Left lung (tissue), 10 donors: ENCODE measurements around the gene ST8SIA2. TPM values are rescaled to one million over a fixed set of nuclear protein-coding genes. Genes with fewer than 3 reads are reported as not detected.

Experiments
- ATAC-seq: fragments of 200-7000 bp; cut with Tn5 transposase; one replicate; pipeline ENCODE4 v1.9.1; 2020; ENCODE audit warnings: moderate library complexity
- DNase-seq, 4 donors: peaks; one replicate each; pipeline ENCODE4 v3.0.0-alpha.2; 2013 to 2020
- H3K27ac ChIP-seq, 2 donors: fragments of 200-600 bp; sonication (generic) in 1 of 2; one replicate each; pipeline versions ENCODE4 v1.5.0 to v1.8.0; 2020 to 2021
- H3K27me3 ChIP-seq, 2 donors: fragments of 200-600 bp; sonication (generic) in 1 of 2; one replicate each; pipeline versions ENCODE4 v1.5.0 to v1.8.0; 2020 to 2021
- H3K36me3 ChIP-seq, 2 donors: fragments of 200-600 bp; sonication (generic) in 1 of 2; one replicate each; pipeline versions ENCODE4 v1.5.0 to v1.8.0; 2020 to 2021
- H3K4me1 ChIP-seq, 2 donors: fragments of 200-600 bp; one replicate each; pipeline ENCODE4 v1.8.0; 2021
- H3K4me3 ChIP-seq, 2 donors: fragments of 200-600 bp; sonication (generic) in 1 of 2; one replicate each; pipeline versions ENCODE4 v1.5.0 to v1.8.0; 2020 to 2021; ENCODE audit warnings: mild to moderate bottlenecking in 1 of 2
- H3K9me3 ChIP-seq, 2 donors: fragments of 200-600 bp; sonication (generic) in 1 of 2; one replicate each; pipeline versions ENCODE4 v1.5.0 to v1.8.0; 2020 to 2021
- intact Hi-C, 2 donors: fragments of 100-400 bp; cut with DNase I; formaldehyde crosslinking; loops; one replicate each; pipeline versions ENCODE4 v1.11.2 to v1.14.2; 2022
- polyA plus RNA-seq, 6 donors: library from polyadenylated mRNA; unstranded; fragments of 120-200 nt; gene quantifications; one replicate each; pipeline ENCODE4 v1.2.1, GENCODE V29; 2013; ENCODE audit not compliant: insufficient read length in 6 of 6
- total RNA-seq, 2 donors: library from RNA; stranded (reverse); fragmentation: NEBNext Ultra II Directional; extraction: Animal tissue kit (Norgen Biotek cat#: 25700); gene quantifications; one replicate each; pipeline ENCODE4 v1.2.1, GENCODE V29; 2021
- TF ChIP-seq, protein P1 (sequence below), 2 donors: fragments of 200-600 bp; sonication (generic) in 1 of 2; IDR thresholded peaks; one replicate each; pipeline versions ENCODE4 v1.5.0 to v1.8.0; 2021; ENCODE audit warnings: antibody characterized with exemption in 2 of 2
- donor health status: DM: no; HTN: yes; CAD: no.
- donor health status: DM: no; HTN: no; CAD: no.

Gene ST8SIA2
- total and polyA plus RNA-seq, 8 donors: 0.50 to 6.1 (median 4.7) TPM; not detected in 1

DNA sequence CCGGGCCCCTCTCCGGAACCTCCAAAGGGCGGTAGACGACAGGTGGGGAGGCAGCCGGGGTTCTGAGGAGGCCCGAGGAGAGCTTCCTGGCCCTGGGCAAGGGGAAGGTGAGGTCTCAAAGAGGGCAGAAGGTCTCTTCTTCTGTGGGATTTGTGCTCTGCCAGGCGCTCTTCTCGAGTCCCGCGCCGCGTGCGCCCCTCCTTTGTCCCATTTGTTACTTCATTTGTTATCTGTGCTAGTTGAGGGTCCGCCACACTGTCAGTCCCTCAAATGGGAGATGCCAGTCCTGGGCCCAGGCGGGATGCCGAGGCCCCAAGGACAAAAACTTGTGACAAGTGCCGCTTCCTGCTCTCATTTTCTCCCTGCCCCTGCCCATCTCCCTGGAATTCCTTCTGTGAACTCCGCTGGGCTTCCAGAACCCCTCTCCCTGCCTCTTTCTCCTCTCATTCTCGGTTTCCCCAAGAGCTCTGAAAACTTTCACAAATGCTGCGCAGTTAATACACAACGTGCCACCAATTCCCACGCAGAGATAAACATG lies 1.5 kb downstream of the ST8SIA2 start:
- H3K27ac ChIP-seq: no peak overlapping the region
- H3K4me1 ChIP-seq: peaks cover 10 to 16% of the 10 kb centered on the region in 2 donors
- ATAC-seq: no peak
- intact Hi-C loops: no loop called here
- no peaks in the 10 kb centered on the region for H3K36me3 ChIP-seq
- H3K27me3 ChIP-seq: peaks cover 46 to 81% of the 10 kb centered on the region in 2 donors
- no peak overlapping the region for H3K4me3 ChIP-seq
- H3K9me3 ChIP-seq: no peaks in the 10 kb centered on the region
- TF ChIP-seq, protein P1, sequence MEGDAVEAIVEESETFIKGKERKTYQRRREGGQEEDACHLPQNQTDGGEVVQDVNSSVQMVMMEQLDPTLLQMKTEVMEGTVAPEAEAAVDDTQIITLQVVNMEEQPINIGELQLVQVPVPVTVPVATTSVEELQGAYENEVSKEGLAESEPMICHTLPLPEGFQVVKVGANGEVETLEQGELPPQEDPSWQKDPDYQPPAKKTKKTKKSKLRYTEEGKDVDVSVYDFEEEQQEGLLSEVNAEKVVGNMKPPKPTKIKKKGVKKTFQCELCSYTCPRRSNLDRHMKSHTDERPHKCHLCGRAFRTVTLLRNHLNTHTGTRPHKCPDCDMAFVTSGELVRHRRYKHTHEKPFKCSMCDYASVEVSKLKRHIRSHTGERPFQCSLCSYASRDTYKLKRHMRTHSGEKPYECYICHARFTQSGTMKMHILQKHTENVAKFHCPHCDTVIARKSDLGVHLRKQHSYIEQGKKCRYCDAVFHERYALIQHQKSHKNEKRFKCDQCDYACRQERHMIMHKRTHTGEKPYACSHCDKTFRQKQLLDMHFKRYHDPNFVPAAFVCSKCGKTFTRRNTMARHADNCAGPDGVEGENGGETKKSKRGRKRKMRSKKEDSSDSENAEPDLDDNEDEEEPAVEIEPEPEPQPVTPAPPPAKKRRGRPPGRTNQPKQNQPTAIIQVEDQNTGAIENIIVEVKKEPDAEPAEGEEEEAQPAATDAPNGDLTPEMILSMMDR (IDR thresholded peaks at IDR 0.05): no peak
- DNase-seq: no peak

GRCh38 chr15:92399271-92399950 lies 5.7 kb downstream of the ST8SIA2 start:
- no peak overlapping the region for H3K27ac ChIP-seq
- ATAC-seq: no peak
- H3K4me3 ChIP-seq: no peak overlapping the region
- H3K9me3 ChIP-seq: no peaks in the 10 kb centered on the region
- H3K36me3 ChIP-seq: no peaks in the 10 kb centered on the region
- H3K4me1 ChIP-seq: peaks cover 0 to 5% of the 10 kb centered on the region in 2 donors
- intact Hi-C loops: no loop called here
- no peak for DNase-seq
- H3K27me3 ChIP-seq: peaks cover 13 to 60% of the 10 kb centered on the region in 2 donors
- TF ChIP-seq, protein P1 (IDR thresholded peaks at IDR 0.05): no peak

- no peak overlapping the region for H3K27ac ChIP-seq
- no peak for ATAC-seq
- no peaks in the 10 kb centered on the region for H3K4me1 ChIP-seq
- no peak for DNase-seq
- peaks cover under 1 to 48% of the 10 kb centered on the region in 2 donors for H3K27me3 ChIP-seq
- TF ChIP-seq, protein P1 (IDR thresholded peaks at IDR 0.05): no peak
- no peaks in the 10 kb centered on the region for H3K36me3 ChIP-seq
- intact Hi-C loops: no loop called here
- no peaks in the 10 kb centered on the region for H3K9me3 ChIP-seq
- H3K4me3 ChIP-seq: no peak overlapping the region
Observed at GRCh38 chr15:92400573-92400972, 6.9 kb downstream of the ST8SIA2 start.

DNA sequence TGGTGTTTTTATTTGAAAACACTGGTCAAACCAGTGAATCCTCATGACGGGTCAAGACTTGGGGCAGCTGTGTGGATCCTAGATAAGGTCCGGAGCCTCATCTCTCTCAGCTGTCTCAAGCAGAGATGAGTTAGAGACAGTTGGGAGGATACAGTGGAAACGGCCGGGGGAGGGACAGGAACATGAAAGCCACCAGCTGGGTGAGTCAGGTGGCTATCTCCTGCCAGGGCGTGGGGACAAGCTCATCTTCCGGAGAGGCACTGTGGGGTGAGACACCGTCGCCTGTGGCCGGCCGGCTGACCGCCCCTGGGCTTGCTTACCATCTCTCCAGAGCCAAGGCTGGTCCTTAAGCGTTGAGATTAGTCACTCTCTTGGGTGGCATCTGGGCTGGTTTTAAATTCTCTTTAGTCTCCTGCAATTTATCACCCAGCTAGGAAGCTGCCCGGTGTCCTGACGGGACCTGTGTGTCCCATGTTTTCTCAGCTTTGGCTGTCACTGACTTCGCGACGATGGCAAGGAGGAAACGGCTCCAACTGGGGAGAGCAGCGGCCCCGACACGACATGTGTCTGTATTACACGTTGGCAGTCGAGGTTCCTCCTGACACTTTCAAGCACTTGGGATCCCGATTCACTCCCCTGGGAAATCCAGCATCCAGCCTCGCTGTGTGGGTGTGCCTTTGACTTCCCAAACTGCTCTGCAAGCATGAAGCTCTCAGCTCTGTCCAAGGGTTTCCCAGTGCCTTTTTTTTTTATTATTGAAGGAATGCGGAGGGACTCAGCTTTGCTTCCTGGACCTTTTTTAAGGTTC lies 7.5 kb downstream of the ST8SIA2 start:
- DNase-seq: no peak

More for the DNA sequence above, 7.5 kb downstream of the ST8SIA2 start:
- Histone ChIP-seq H3K4me3 (no peak overlapping the region), H3K27me3 (peaks cover 0 to 42% of the 10 kb centered on the region in 2 donors), H3K4me1 (no peaks in the 10 kb centered on the region), H3K36me3 (no peaks in the 10 kb centered on the region), H3K27ac (no peak overlapping the region), H3K9me3 (no peaks in the 10 kb centered on the region)
- no peak for ATAC-seq
- intact Hi-C loops: no loop called here
- TF ChIP-seq, protein P1 (IDR thresholded peaks at IDR 0.05): no peak
